Measurements from ENCODE around the gene CTNNA3. TPM values are rescaled to one million over a fixed set of nuclear protein-coding genes. Genes with fewer than 3 reads are reported as not detected.

CTNNA3 gene
- total RNA-seq, 2 donors from 2014 or later = 20.3 to 23.8 TPM

- H3K4me1 ChIP-seq = no peaks in the 10 kb centered on the region
- no peak for TF ChIP-seq CTCF (IDR thresholded peaks at IDR 0.05)
- no peaks in the 10 kb centered on the region for H3K27me3 ChIP-seq
- H3K9me3 ChIP-seq = no peaks in the 10 kb centered on the region
- H3K36me3 ChIP-seq = no peaks in the 10 kb centered on the region
- no peak overlapping the region for H3K27ac ChIP-seq
- DNase-seq (ENCODE audit: low spot score) = no peak
- H3K4me3 ChIP-seq = no peak overlapping the region
Measured at GRCh38 chr10:66827353-66827752, 868.6 kb downstream of the CTNNA3 start.

GRCh38 chr10:66823301-66823700, 872.7 kb downstream of the CTNNA3 start:
- Histone ChIP-seq H3K4me1 (no peaks in the 10 kb centered on the region), H3K4me3 (no peak overlapping the region), H3K9me3 (no peaks in the 10 kb centered on the region), H3K27me3 (no peaks in the 10 kb centered on the region), H3K36me3 (no peaks in the 10 kb centered on the region), H3K27ac (no peak overlapping the region)
- TF ChIP-seq CTCF (IDR thresholded peaks at IDR 0.05) = no peak
- no peak for DNase-seq (ENCODE audit: low spot score)

DNA sequence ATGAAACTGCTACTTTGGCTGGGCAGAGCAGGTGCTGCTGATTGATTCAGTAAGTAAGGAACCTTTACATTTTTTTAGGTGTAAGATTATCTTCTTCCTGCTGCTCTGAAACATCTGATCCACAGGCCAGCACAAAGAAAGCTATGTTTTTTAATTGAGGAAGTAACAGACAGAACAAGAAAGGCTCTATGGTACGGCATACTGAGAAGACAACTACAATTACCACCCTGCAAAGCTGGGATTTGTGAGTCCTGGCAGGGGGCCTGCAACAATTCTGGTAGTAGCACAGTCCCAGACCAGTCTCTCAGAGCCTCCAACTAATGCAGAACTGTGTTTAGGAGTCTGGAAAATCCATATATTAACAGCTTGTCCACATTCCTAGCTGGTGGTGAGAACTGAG, 873.2 kb downstream of the CTNNA3 start:
- Histone ChIP-seq H3K4me1 (no peaks in the 10 kb centered on the region), H3K4me3 (no peak overlapping the region), H3K36me3 (no peaks in the 10 kb centered on the region), H3K9me3 (no peaks in the 10 kb centered on the region), H3K27ac (no peak overlapping the region), H3K27me3 (no peaks in the 10 kb centered on the region)
- no peak for DNase-seq (ENCODE audit: low spot score)
- no peak for TF ChIP-seq CTCF (IDR thresholded peaks at IDR 0.05)

- H3K27ac ChIP-seq = no peak overlapping the region
- H3K27me3 ChIP-seq = no peaks in the 10 kb centered on the region
- H3K9me3 ChIP-seq = no peaks in the 10 kb centered on the region
- no peak for TF ChIP-seq CTCF (IDR thresholded peaks at IDR 0.05)
- no peaks in the 10 kb centered on the region for H3K36me3 ChIP-seq
- H3K4me3 ChIP-seq = no peak overlapping the region
- no peaks in the 10 kb centered on the region for H3K4me1 ChIP-seq
- no peak for DNase-seq (ENCODE audit: low spot score)
Measured at GRCh38 chr10:66819691-66820090, 876.3 kb downstream of the CTNNA3 start.

GRCh38 chr10:66813122-66813521, 882.9 kb downstream of the CTNNA3 start:
- Histone ChIP-seq H3K4me1 (no peaks in the 10 kb centered on the region), H3K27me3 (no peaks in the 10 kb centered on the region), H3K27ac (no peak overlapping the region), H3K4me3 (no peak overlapping the region), H3K36me3 (no peaks in the 10 kb centered on the region), H3K9me3 (no peaks in the 10 kb centered on the region)
- no peak for DNase-seq (ENCODE audit: low spot score)
- no peak for TF ChIP-seq CTCF (IDR thresholded peaks at IDR 0.05)

DNA sequence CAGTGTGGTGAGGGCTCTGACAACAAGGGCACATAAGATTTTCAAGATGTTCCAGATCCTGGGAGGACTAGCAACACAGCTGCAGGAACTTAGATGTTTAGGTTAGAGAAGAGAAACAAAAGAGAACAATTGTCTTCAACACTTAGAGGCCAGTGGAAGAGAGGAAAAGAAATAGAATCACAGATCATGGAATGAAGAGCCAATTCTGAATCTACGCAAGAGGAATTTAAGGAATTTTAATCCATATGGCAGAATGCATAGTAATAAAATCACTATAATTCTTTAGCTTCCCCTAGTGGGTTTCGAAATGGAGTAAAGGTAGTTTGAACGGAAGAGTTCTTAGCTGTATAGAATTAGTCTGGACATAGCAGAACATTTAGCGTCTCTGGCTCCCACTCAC, 884.8 kb downstream of the CTNNA3 start:
- DNase-seq (ENCODE audit: low spot score) = no peak
- Histone ChIP-seq H3K36me3 (no peaks in the 10 kb centered on the region), H3K4me3 (no peak overlapping the region), H3K27ac (no peak overlapping the region), H3K9me3 (no peaks in the 10 kb centered on the region), H3K4me1 (no peaks in the 10 kb centered on the region), H3K27me3 (no peaks in the 10 kb centered on the region)
- no peak for TF ChIP-seq CTCF (IDR thresholded peaks at IDR 0.05)

All from right atrium auricular region (tissue), 2 donors.